GM21717 (cell line): ENCODE data around the gene ICAM3.
"Not testable (repeated sequence)": the region's sequence is repeated elsewhere in the genome, so short reads cannot be mapped to it uniquely, and the experiment has no call there.

ENCODE experiments used
- ATAC-seq: cut with Tn5 transposase; IDR thresholded peaks from one replicate; pipeline ENCODE4 v1.9.1; 2021; ENCODE audit warnings: mild to moderate bottlenecking, moderate library complexity; ENCODE audit not compliant: unreplicated experiment

Gene ICAM3

DNA sequence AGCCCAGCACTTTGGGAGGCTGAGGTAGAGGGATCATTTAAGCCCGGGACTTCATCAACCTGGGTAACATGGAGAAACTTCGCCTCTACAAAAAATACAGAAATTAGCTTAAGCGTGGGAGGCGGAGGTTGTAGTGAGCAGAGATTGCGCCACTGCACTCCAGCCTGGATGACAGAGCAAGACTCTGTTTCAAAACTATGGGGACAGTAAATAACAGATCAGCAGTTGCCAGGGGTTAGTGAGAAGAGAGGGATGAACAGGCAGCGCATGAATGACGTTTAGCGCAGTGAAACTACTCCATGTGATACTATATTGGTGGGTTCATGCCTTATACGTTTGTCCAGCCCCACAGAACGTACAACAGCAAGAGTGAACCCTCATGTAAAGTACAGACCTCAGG, 7.1 kb upstream of the ICAM3 start:
- no peak for ATAC-seq

DNA sequence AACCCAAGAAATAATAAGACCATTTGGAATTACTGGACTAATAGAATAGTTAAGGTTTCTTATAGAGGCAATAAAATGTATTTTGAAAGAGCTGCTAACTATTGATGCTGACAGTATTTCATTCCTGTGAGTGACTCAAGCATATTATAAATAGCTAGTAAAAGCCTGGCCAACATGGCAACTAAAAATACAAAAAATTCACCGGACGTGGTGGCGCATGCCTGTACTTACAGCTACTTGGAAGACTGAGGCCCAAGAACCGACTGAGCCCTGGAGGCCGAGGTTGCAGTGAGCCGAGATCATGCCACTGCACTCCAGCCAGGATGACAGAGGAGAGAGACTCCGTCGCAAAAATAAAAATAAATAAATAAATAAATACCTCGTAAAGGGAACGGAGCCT, 5.4 kb upstream of the ICAM3 start:
- no peak for ATAC-seq

DNA sequence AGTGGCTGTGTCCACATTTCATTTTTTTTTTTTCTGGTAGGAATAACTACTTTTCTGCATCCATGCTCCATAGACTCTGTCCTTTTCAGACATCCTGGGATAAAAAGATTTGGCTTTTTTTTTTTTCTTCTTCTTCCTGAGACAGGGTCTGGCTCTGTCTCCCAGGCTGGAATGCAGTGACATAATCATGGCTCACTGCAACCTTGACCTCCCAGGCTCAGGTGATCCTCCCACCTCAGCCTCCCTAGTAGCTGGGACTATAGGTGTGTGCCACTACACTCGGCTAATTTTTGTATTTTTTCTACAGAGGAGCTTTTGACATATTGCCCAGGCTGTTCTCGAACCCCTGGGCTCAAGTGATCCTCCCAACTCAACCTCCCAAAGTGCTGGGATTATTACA, 4.1 kb upstream of the ICAM3 start:
- ATAC-seq, result no peak

DNA sequence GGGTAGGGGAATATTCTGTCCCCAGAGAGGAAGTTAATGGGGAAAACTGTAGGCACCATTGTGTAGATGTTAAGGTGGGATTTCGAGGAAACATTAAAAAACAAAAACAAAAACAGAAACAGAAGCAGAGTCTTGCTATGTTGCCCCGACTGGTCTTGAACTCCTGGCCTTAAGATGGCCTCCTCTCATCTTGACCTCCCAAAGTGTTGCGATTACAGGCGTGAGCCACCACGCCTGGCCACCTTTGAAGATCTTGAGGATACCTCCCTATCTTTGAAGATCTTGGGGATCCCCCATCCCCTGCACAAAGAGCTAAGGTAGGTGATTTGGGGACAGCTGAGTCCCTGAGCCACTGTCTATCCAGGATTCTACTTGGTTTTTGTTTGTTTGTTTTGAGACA, 553 bp upstream of the ICAM3 start:
- no peak for ATAC-seq

GRCh38 chr19:10338940-10339339, 484 bp downstream of the ICAM3 start:
- ATAC-seq, result no peak

DNA sequence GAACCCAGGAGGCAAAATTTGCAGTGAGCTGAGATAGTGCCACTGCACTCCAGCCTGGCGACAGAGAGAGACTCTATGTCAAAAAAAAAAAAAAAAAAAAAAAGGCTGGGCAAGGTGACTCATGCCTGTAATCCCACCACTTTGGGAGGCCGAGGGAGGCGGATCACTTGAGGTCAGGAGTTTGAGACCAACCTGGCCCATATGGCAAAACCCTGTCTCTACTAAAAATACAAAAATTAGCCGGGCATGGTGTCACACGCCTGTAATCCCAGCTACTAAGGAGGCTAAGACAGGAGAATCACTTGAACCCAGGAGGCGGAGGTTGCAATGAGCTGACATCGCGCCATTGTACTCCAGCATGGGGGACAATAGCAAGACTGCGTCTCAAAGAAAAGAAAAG, 2.7 kb downstream of the ICAM3 start:
- ATAC-seq, result not testable (repeated sequence)

DNA sequence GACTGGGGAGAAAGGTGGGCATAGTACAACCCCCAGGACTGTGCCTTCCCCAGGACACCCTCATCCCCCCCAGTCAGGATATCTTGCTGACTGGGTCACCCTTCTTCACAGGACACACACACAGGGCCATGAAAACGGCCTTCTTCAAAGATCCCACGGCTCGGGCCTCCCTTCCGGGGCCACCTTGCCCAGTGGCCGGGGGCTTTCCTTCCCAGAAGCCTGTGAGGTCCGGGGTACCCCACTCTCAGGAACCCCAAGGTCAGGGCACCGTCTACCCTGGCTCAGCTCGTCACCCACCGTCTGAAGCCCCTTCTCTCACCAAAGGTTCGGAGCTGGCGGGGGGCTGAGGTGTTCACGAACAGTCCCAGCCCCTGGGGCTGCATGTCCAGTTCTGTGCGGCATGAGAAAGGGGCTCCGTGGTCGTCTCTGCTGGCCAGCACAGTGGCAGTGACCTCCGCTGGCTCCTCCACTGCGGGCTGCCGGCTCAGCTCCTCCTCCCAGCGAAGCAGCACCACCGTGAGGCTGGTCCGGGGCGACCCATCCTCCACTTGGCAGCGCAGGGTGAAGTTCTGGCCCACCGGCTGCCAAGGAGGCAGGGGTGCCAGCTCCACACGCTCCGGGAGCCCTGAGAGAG, 4.0 kb downstream of the ICAM3 start:
- ATAC-seq, result no peak

DNA sequence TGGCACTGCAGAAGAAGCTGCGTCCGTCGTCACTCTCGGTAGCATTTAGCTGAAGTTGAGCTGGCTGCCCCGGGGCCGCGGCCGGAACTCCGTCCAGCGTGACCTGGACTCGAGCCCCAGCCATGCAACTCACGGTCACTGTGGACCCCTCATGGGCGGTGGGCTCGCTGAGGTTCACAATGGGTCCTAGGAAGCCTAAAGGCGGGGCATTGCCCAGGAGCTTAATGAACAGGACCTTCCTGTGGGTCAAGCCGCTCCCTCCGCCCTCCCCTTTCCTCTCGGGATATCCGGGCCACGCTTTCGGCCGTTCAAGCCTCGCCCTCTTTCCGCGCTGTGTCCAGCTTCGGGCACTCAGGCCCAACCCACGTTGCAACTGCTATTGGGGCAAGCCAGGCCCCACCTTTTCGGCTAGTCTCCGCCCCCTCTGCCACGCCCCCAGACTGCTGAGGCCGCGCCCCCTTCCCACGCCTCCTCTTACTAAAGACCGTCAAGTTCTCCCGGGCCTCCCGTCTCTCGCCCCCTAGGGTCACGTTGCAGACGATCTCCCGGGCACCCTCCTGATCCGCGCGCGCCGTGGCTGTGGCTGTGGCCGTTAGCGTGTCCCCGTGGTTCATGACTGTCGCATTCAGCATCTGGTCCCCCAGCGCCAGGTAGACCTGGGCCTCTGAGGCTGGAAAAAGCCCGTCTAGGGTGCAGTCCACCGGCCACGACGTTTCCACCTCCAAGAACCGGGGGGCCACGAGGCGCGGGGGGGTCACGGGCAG, 4.7 kb downstream of the ICAM3 start:
- ATAC-seq, result no peak

DNA sequence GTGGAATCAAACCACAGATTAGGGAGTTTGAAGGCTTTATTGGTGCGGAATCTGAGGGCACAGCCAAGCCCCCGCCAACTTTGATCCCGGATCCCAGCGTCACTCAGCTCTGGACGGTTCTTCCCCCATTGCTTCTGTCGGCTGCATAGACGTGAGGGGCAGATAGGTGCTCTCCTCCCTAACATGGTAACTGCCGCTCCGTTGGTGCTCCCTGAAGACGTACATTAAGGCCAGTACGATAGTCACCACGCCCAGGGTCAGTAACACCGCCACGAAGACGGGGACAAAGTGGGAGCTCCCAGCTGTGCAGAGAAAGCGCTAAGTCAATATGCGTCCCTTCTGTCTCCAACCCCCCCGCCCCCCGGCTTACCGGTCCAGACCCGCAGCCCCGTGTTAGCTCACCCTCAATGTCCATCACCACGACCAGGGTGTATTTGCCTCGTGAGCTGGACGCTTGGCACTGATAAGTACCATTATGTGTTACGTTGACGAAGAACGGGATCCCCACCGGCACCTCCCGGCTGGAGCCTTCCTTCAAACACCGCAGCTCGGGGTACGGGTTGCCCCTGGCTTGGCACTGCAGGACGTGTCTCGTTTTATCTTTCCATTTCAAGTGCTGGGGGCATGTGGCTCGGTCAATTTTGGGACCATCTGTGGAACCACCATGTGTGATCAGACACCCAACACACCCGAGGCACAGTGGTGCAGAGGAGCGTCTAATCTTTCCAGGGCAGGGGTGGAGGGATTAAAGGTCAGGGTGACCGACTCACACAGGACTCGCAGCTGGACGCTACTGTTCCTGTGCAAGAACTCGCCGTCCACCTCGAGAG, 5.5 kb downstream of the ICAM3 start:
- no peak for ATAC-seq

DNA sequence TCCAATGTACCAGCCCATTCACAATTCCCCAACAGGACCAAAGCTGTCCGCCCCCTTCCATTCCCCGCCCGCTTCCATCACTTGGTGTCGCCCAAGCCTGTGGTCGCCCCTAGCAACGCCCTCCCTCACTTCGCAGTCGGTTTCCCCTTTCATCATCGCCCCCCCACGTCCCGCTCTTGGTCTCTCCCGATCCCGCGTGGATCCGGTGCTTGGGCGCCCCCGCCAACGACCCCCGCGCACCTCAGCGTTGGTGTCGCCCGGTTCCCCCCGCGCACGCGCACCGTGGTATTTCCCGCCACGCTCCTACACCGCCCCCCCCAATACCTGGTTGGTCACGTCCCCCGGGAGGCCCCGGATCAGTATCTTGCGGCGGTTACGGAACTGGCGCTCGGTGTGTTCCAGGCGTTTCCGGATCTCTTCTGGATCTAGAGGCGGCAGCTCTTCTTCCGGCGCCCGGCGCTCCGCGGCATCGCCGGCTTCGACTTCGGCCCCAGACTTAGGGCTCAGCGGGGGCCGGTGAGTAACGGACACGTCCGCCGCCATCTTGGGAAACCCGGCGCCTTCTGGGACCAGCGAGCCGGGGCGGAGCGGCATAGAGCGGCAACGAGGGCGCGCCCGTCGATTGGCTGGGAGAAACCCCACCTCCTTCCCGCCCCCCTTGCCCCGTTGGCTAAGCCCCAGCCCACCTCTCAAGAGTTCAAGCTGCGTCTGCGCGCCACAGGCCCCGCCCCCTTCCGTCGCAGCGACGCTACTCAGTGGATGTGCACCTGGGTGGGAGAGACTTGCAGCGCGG, 6.3 kb downstream of the ICAM3 start, which contains the start of gene RAVER1:
Gene RAVER1, minus strand, starts transcription at position 565 of the 793 bp plus-strand sequence. Its CDS starts 22 bp downstream, at position 543.
- peak; percentile 69 for ATAC-seq

GRCh38 chr19:10332158-10332964, 7.1 kb downstream of the ICAM3 start:
- peak; percentile 10 for ATAC-seq

GRCh38 chr19:10329555-10329954, 9.9 kb downstream of the ICAM3 start:
- no peak for ATAC-seq

- ATAC-seq, result no peak
These were observed 10.6 kb downstream of the ICAM3 start for GRCh38 chr19:10328558-10329429.

GRCh38 chr19:10327793-10328192, 11.6 kb downstream of the ICAM3 start:
- ATAC-seq, result no peak

DNA sequence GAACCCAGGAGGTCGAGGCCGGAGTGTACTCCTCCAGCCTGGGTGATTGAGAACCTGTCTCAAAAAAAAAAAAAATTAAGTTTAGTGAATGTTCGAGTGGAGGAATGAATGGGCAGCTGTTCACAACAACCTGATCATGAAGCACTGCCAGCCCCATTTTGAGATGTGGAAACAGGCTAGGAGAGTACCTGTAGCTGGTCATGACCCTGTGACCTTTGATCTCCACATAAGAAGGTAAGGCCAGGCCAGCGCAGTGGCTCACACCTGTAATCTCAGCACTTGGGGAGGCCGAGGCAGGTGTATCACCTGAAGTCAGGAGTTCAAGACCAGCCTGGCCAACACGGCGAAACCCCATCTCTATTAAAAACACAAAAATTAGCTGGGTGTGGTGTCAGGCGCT, 13.7 kb downstream of the ICAM3 start:
- ATAC-seq, result no peak

- no peak for ATAC-seq
These were observed 17.3 kb downstream of the ICAM3 start for GRCh38 chr19:10321874-10322835.

DNA sequence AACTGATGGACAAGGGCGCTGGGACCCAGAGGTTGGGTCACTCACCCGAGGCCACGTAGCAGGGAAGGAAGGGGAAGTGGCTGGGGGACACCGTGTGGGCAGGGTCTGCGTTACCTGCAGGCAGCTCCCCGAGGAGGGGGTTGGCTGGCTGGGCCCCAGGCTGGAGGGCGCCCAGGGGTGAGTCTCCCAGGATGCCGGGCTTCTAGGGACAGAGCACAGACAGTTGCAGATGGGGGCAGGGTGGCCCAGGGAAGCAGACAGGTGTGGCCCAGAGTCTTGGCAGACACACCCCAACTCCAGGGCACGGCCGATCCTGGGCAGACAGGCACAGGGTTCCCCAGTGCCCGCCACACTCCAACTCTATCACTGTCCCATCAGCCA, 18.0 kb downstream of the ICAM3 start:
- no peak for ATAC-seq
